KBM-7 (cell line): ENCODE data around the gene STAB1.

Experiments used
- DNase-seq: peaks from one replicate; pipeline ENCODE4 v3.0.0-alpha.2; 2015
- in situ Hi-C: fragments of 300-500 bp; cut with MboI; formaldehyde crosslinking; loops from 2 replicates; pipeline ENCODE4 v1.14.3; 2020; ENCODE audit warnings: low sequenced_read_pairs, low pct_unique_long_range_greater_than_20kb, mixed read lengths

Gene STAB1, protein sequence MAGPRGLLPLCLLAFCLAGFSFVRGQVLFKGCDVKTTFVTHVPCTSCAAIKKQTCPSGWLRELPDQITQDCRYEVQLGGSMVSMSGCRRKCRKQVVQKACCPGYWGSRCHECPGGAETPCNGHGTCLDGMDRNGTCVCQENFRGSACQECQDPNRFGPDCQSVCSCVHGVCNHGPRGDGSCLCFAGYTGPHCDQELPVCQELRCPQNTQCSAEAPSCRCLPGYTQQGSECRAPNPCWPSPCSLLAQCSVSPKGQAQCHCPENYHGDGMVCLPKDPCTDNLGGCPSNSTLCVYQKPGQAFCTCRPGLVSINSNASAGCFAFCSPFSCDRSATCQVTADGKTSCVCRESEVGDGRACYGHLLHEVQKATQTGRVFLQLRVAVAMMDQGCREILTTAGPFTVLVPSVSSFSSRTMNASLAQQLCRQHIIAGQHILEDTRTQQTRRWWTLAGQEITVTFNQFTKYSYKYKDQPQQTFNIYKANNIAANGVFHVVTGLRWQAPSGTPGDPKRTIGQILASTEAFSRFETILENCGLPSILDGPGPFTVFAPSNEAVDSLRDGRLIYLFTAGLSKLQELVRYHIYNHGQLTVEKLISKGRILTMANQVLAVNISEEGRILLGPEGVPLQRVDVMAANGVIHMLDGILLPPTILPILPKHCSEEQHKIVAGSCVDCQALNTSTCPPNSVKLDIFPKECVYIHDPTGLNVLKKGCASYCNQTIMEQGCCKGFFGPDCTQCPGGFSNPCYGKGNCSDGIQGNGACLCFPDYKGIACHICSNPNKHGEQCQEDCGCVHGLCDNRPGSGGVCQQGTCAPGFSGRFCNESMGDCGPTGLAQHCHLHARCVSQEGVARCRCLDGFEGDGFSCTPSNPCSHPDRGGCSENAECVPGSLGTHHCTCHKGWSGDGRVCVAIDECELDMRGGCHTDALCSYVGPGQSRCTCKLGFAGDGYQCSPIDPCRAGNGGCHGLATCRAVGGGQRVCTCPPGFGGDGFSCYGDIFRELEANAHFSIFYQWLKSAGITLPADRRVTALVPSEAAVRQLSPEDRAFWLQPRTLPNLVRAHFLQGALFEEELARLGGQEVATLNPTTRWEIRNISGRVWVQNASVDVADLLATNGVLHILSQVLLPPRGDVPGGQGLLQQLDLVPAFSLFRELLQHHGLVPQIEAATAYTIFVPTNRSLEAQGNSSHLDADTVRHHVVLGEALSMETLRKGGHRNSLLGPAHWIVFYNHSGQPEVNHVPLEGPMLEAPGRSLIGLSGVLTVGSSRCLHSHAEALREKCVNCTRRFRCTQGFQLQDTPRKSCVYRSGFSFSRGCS (N-terminal part only)

DNA sequence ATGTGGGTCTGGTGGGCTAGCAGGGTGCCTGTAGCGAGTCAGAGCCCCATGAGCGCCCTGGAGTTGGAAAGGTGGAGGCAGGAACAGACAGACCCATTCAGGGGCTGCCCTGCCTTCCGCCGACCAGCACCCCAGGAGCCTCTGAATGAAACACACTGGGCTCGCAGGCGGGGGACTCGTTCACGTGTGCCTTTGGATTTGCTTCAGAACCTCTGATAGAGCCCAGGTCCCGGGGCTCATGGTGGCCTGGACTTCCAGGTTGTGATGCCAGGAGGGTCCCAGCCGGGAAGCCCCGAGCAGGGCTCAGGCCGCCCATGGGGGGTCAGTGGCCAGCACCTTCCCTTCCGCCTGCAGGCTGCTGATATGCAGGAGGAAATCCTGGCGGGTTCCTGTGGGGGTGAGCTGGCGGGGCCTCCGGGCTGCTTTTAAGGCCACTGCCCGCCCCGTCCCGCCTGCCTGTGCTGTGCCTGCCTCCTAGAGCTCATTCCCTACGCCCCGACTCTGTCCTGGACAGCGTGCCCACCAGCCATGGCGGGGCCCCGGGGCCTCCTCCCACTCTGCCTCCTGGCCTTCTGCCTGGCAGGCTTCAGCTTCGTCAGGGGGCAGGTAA, at the start of gene STAB1:
Gene STAB1, plus strand, starts transcription at position 453 of the 610 bp plus-strand sequence. Its CDS starts 76 bp downstream, at position 529.
- in situ Hi-C loops, result no loop called here
- DNase-seq, result no peak

DNA sequence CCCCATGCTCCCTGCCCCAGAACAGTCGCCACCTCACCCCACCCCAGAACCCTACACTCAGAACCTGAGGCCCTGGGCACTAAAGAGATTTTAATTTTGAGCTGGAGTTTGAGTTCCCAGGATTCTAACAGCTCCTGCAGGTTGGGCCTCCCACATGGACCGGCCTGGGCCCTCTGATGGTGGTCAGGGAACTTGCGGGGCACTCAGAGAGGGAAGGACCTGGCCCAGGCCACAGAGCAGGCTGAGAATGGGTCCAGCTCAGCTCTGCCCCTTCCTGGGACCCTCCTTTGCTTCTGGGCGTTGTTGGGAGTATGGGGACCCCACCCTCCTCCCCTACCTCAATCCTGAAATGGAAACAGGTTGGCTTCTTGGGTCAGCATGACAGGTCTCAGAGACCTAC, 49.1 kb upstream of the STAB1 start:
- DNase-seq, result no peak
- in situ Hi-C loops, result no loop called here

DNA sequence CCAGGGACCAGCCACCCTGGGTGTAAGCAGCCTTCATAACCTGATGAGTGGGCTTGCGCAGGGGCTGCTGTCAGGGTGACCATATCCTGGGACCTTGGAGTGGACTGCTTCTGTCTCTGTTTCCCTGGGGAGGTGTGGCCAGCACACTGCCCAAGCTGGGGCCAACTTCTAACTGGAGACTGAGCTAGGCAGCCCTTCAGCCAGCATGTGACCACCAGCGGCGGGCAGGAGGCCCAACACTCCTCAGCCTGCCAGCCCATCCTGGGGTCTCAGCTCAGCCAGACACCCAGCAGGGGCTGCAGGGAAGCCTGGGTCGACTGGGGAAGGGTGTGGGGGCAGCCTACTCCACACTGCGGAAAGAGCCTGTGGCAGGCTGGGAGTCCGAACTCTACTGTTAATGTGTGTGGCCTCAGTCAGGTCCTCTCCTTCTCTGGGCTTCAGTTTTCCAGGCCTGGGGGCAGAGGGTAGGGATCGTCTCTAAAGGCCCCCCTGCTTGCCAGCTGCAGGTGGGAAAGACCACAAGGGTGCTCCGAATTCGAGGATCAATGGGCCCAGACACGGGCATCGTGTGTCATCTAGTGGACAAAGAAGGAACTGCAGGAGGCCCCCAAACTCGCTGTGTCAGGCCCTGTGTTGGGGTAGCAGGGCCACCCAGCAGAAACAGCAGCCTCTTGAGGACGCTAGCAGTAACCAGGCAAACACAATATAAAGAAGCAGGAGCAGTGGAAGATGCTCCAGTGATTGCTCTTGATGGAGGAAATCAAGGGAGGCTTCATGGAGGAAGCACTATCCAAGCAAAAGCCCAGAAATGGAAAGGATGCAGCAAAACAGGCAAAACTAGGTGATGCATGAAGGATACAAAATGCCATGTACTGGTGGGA, 48.3 kb upstream of the STAB1 start:
- in situ Hi-C loops, result no loop called here
- DNase-seq, result peak; percentile 82

DNA sequence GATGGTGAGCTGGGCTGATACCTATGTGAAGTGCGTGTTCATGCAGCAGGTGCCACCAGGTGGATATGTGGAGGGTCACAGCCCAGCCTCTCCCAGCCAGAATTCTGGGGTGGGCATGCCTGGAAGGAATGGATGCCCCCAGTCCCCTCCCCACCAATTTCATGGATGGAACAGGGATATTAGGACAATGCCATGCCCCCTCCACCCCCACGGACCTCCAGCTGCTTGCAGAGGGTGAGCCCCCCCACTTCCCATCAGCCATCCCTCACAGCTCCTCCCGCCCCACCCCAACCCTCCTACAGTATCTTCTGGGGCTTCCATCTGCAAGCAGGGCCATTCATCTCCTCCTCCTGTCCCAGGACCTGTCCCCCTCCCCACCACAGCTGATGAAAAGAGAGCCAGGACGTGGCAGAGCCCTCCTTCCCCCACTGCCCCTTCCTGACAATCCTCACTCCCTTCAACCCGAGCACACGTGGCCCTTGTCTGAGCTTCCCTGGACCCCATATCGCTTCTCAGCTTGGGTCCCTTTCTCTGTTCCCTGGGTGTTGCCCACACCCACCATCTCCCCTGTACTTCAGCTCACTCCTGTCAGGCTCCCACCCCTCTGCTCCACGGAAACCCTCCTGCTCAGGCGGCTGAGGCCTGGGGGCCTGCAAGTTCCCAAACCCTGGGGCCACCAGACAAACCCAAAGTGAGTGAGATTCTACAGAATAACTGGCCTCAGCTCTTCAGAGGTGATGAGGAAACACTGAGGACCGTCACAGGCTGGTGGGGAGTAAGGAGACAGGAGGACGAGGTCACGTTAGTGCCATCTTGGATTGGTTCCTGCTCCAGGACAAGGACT, 47.4 kb upstream of the STAB1 start:
- DNase-seq, result no peak

DNA sequence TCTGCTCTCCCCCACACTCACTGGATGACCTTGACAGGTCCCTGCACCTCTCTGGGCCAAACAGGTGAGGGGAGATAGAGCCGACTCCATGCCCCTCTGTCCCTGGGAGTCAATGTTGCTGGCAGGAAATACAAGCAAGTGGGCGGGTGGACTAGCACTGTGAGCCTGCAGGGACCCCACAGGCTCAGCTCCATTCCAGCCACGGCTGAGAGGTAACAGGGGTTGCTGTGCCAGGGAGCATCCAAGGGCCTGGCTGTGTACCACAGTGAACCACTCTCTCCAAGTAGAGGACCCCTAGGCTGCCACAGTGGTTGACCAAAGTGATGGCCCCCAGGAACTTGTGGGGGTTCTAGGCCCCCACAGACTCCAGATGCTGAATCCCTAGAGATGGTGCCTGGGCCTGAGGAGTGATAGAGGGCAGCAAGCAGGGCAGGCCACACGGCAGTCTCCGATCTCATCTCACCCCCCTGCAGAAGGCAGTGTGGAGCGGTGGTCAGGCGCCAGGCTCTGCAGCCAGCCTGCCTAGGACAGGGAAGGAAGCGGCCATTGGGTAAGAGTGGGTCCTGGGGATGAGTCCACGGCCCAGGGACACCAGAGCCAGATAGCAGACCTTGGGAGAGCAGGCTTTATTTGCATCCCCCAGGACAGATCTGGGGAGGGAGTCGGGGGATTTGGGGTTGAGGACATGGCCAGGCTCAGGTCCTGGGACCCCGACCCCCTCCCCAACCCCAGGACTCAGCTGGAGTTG, 44.5 kb upstream of the STAB1 start:
- no peak for DNase-seq
- in situ Hi-C loops, result no loop called here

More for the DNA sequence above, 47.4 kb upstream of the STAB1 start:
- in situ Hi-C loops, result no loop called here

DNA sequence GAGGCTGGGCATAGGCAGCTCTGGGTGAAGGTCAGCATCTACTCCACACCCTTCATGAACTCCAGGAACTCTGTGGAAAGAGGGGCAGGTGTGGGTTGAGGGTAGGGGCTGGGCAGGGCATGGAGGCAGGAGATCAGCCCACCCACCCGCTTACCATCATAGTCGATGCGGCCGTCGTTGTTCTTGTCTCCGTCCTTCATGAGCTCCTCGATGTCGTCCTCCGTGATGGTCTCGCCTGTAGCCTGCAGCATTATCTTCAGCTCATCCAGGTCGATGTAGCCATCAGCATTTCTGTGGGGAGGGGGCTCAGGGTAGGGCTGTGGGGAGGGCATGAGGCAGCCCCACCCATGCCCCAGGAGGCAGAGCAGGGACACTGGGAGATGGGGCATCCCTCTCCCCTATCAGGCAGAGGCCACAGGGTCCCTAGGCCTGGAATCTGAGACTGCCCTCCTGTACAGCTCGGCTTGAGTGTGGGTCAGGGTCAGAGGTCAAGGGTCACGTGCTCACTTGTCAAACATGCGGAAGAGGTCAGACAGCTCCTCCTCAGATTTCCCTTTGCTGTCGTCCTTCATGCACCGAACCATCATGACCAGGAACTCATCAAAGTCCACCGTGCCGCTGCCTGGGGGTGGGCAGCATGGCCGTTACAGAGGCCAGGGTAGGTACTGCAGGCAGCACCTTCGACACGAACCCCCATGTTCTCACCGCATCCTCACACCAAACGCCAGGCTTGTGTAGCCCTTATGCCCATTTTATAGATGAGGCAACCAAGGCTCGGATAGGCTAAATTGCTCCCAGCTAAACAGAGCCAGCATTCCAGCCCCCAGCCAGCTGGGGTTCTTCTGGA, 43.7 kb upstream of the STAB1 start:
- in situ Hi-C loops, result no loop called here
- DNase-seq, result no peak

DNA sequence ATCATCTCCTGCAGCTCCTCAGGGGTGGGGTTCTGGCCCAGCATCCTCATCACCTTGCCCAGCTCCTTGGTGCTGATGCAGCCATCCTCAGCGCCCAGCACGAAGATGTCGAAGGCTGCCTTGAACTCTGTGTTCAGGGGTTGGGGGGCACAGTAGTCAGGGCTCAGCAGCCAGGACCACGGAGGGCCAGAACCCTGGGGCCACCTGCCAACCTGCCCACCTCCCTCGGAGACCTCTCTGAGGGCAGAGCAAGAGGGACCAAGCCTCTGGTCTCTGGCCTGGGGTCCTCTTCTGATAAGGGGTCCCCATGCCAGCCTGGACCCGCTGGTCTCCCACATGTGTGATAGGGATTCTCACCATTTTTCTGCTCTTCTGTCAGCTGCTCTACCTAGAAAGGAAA, 43.0 kb upstream of the STAB1 start:
- DNase-seq, result no peak
- in situ Hi-C loops, result no loop called here

DNA sequence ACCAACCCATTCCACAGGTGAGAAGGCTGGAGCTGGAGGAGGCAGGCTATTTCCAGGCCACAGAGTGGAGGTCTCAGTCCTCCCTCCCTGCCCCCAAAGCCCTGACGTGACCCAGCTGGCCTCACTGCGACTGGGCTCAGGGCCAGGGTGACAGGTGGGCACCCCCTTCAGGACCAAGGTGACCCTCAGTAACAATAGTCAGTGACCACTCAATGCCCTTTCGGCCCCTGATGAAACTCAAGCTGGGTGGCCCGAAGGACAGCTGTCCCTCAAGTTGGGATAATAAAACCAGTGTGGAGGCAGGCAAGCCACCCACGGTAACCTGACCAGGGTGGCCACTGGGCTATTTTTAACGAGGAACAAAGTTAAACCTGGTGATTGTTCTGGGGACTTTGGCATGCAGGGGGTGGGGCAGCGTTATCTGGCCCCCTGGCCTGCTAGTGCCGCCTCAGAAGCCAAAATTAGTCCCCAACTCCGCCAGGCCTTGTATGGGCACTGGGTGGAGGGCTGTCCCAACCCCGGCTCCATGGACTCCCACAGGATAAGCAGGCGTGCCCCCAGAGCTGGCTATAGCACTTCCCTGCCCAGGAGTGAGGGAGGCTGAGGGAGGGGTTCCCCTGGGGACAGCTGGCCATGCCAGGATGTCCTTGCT, 42.4 kb upstream of the STAB1 start:
- no peak for DNase-seq

DNA sequence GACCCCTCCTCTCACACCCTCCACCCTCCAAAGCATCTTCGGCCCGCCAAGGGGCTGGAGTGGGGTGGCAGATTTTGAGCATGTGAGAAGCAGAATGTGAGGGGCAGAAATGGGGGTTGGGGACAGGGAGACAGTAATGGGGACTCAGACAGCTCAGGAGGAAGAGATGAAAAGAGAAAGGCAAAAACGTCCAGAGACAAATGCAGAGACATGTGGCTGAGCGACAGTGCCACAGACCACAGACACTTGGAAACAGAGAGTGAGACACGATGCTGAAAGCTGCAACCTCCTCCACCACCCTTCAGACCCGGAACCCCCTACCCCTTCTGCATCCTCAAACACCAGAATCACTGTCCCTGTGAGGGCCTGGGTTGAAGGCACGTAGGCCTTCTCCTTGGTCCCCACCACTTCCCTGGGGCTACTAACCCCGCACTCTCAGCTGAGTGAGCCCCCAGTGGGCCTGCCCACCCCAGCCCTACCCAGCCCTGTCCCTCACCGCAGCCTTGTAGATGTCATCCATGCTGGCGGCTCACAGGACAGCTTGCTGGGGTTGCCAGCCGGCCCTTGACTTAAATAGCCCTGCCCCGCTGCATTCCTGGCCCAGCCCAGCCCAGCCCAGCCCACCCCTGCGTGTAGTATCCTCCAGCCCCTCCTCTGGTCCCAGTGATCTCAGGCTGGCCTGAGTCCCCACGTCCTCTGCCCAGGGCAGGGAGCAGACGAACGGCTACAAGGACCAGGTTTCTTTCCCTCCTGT, 41.5 kb upstream of the STAB1 start, which contains the start of gene TNNC1:
Gene TNNC1, minus strand, starts transcription at position 546 of the 754 bp plus-strand sequence. Its CDS starts 26 bp downstream, at position 520.
- in situ Hi-C loops, result no loop called here
- no peak for DNase-seq

More for the DNA sequence above, 42.4 kb upstream of the STAB1 start:
- in situ Hi-C loops, result no loop called here

DNA sequence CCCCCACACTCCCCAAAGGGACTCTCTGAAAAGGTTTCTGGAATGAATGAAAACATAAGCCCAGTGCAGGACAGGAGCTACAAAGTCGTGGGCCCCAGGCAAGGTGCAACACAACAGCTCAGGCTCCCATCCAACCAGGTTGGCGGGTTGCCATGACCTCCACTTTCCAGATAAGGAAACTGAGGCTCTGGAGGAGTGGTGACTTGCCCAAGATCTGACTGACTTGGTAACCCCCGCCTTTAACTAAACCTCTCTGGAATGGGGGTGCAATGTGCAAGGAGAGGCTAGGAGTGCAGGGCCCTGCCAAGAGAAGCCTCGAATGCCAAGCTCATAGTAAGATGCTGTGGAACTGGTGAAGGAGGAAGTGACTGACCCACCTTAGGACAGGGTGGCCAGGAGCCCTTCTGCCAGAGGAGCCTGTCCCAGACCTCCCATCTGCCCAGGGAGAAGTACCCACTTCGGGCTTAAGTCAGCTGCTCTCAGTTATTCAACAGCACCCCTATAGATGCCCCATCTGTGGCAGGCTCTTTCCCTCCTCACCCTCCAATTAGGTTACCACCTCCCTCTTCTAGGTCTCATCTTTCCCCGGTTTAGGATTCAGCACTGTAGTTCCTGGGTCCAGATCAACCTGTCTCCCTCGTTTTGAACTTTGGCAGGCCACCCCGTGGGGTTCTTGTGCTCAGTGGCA, 40.7 kb upstream of the STAB1 start:
- DNase-seq, result no peak
- in situ Hi-C loops, result no loop called here

DNA sequence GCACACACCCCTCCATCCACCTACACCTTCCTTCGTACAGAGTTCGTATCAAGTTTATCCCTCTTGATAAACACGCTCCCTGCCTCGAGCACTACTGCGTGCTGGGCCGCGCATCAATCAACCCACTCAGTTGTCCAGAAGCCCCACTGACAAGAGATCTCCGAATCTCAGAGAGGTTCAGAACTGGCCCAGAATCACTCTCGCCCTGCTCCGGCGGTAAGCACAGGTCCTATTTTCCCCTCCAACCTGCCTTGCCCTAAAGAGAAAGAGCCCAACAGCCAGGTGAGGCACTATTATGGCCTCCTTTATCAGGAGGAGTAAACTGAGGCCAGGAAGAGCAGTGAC, 40.2 kb upstream of the STAB1 start:
- in situ Hi-C loops, result no loop called here
- no peak for DNase-seq

DNA sequence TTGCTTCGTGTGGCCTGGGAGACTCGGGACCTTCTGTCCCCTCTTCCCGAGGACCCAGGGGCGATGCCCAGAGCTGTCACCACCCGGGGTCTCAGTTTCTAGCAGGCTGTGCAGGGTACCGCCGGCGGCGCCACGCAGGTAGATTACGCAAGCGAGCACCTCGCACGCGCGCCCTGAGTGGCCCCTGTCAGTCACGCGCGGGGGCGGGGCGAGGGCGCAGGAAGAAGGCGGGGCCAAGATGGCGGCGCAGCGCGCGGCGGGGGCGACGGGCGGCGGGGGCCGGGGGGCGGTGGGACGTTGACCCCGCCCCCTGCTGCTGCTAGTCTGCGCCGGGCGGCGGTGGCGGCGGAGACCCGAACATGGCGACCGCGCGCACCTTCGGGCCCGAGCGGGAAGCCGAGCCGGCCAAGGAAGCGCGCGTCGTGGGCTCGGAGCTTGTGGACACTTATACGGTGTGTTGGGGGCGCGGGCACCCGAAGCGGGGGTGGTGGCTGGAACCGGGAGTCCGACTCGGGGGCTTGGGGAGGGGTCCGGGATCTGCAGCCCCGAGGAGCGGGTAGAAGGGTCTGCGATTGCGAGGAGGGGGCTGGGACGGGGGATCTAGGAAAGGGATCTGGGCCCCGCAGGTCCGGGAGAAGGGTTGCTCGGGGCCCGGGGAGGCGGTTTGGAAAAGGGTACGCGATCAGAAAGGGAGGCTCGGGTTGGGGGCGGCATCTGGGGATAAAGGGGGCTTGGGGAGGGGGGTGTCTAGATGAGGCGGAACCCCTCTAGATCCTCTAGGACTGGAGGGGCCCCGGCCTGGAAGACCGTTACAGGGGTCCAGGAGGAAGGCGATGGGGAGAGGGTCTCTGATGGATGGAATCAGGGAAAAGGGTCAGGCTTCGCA, 39.6 kb upstream of the STAB1 start, which contains the start of gene NISCH:
Gene NISCH, plus strand, starts transcription at position 322 of the 886 bp plus-strand sequence. Its CDS starts 38 bp downstream, at position 360.
- peak; percentile 65 for DNase-seq
- in situ Hi-C loops, result no loop called here
